ENCODE measurements around the gene SLC26A1.

SLC26A1 gene

GRCh38 chr4:1027915-1028238 lies 34.7 kb upstream of the SLC26A1 start:
- H3K27ac ChIP-seq: no peak overlapping the region
- TF ChIP-seq ZFX (IDR thresholded peaks at IDR 0.05): no peak
- TF ChIP-seq CTCF (conservative IDR thresholded peaks at IDR 0.05): no peak

- TF ChIP-seq CTCF (conservative IDR thresholded peaks at IDR 0.05) (no peak), ZFX (IDR thresholded peaks at IDR 0.05) (no peak)
- H3K27ac ChIP-seq: no peak overlapping the region
Observed at GRCh38 chr4:1027219-1027914, 34.2 kb upstream of the SLC26A1 start.

GRCh38 chr4:1026115-1026514 lies 32.9 kb upstream of the SLC26A1 start:
- no peak overlapping the region for H3K27ac ChIP-seq
- TF ChIP-seq CTCF (conservative IDR thresholded peaks at IDR 0.05) (no peak), ZFX (IDR thresholded peaks at IDR 0.05) (no peak)

DNA sequence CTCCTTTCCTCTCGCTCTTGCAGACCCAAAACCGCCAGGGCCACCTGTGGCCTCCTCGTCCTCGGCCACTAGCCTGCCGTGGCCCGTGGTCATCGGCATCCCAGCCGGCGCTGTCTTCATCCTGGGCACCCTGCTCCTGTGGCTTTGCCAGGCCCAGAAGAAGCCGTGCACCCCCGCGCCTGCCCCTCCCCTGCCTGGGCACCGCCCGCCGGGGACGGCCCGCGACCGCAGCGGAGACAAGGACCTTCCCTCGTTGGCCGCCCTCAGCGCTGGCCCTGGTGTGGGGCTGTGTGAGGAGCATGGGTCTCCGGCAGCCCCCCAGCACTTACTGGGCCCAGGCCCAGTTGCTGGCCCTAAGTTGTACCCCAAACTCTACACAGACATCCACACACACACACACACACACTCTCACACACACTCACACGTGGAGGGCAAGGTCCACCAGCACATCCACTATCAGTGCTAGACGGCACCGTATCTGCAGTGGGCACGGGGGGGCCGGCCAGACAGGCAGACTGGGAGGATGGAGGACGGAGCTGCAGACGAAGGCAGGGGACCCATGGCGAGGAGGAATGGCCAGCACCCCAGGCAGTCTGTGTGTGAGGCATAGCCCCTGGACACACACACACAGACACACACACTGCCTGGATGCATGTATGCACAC lies 31.8 kb upstream of the SLC26A1 start:
- no peak overlapping the region for H3K27ac ChIP-seq
- TF ChIP-seq CTCF (conservative IDR thresholded peaks at IDR 0.05) (no peak), ZFX (IDR thresholded peaks at IDR 0.05) (no peak)

DNA sequence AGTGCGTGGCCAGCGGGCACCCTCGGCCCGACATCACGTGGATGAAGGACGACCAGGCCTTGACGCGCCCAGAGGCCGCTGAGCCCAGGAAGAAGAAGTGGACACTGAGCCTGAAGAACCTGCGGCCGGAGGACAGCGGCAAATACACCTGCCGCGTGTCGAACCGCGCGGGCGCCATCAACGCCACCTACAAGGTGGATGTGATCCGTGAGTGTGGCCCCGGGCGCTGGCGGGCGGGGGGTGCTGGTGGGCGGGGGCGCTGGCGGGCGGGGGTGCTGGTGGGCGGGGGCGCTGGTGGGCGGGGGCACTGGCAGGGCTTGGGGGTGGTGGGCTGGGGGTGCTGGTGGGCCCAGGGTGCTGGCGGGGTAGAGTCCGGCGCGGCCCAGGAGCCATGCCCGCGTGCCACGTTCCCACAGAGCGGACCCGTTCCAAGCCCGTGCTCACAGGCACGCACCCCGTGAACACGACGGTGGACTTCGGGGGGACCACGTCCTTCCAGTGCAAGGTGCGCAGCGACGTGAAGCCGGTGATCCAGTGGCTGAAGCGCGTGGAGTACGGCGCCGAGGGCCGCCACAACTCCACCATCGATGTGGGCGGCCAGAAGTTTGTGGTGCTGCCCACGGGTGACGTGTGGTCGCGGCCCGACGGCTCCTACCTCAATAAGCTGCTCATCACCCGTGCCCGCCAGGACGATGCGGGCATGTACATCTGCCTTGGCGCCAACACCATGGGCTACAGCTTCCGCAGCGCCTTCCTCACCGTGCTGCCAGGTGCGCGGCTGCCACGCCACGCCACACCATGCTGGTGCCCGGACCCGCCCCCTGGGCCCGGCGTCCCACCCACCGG lies 30.9 kb upstream of the SLC26A1 start:
- TF ChIP-seq CTCF (conservative IDR thresholded peaks at IDR 0.05): no peak
- TF ChIP-seq ZFX (IDR thresholded peaks at IDR 0.05): no peak
- no peak overlapping the region for H3K27ac ChIP-seq

DNA sequence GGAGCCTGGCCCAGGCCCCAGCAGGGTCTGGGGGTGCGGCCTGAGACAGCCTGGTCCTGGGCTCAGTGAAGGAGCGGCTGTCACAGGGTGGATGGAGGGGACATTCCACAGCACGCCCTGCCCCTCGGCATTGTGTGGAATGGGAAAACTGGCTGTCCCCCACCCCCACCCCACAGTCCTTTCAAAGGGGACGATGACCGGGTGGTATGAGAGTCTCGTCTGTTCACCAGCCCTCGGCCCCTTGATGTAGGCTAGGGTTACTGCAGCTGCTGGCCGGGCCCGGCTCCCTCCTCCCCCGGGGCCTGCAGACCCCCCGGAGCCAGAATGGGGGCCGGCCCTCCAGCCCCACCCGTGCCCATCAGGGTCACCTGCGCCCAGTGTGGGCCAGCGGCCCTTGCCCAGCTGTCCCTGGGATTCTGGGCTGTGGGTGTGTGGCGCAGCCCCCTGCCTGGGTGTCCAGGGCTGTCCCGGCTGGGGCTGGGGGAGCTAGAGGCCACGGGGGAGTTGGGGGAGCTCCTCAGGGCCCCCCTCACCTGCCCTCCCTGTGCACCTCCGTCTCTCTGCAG lies 30.0 kb upstream of the SLC26A1 start:
- TF ChIP-seq CTCF (conservative IDR thresholded peaks at IDR 0.05) (no peak), ZFX (IDR thresholded peaks at IDR 0.05) (no peak)
- H3K27ac ChIP-seq: no peak overlapping the region

GRCh38 chr4:1022739-1023066 lies 29.5 kb upstream of the SLC26A1 start:
- TF ChIP-seq CTCF (conservative IDR thresholded peaks at IDR 0.05): no peak
- TF ChIP-seq ZFX (IDR thresholded peaks at IDR 0.05): no peak
- H3K27ac ChIP-seq: no peak overlapping the region

All from C4-2B (cell line).